G401 (cell line): ENCODE data around the gene PRR33. TPM values are rescaled to one million over a fixed set of nuclear protein-coding genes. Genes with fewer than 3 reads are reported as not detected.

ENCODE experiments used
- DNase-seq: peaks from one replicate; pipeline ENCODE4 v3.0.0-alpha.2; 2015; ENCODE audit warnings: low spot score
- in situ Hi-C: cut with HindIII; loops from 2 replicates; pipeline ENCODE4 v1.10.0; 2016; ENCODE audit warnings: low sequenced_read_pairs, mixed read lengths
- total RNA-seq: library from RNA; depleted of rRNA; stranded (reverse); fragments of >200 nt; shearing (Covaris generic); gene quantifications from 2 replicates; pipeline ENCODE4 v1.2.3, GENCODE V29; 2014

The PRR33 gene
- total RNA-seq, 1 experiment from 2014 or later: not detected

- no peak for DNase-seq
- in situ Hi-C loops: no loop called here
These were observed 37.3 kb upstream of the PRR33 start for GRCh38 chr11:1928891-1929541.

GRCh38 chr11:1928470-1928890, 36.8 kb upstream of the PRR33 start:
- in situ Hi-C loops: no loop called here
- no peak for DNase-seq

DNA sequence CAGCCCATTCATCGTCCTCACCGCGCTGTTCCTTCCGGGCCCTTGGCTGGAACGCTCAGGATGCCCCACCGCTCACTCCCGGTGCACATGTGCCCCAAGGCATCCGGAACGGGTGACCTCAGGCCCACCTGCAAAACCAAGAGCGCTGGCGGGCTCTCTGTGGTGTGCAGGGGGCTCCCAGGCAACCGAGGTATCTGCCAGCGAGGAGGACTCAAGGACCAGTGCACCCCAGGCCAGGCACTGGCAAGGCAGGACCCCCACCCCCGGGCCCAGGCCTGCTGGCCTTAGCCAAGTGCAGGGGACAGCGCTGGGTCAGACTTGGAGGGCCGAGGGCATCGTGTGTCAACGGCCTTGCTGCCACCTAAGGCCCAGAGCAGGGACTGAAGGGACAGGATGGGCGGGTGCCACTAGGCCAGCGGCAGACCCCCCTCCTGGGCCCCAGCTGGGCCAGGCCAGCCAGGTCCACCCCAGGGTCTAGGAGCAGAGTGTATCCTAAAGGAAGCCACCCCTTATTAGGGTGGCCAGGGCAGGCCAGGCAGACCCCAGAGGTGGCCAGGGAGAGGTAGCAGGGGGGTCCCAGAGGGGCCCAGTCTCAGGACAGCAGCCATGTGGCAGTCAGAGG, 36.3 kb upstream of the PRR33 start:
- in situ Hi-C loops: no loop called here
- no peak for DNase-seq

- DNase-seq: no peak
- in situ Hi-C loops: no loop called here
These were observed 35.5 kb upstream of the PRR33 start for GRCh38 chr11:1927026-1927847.

GRCh38 chr11:1926156-1927025, 34.7 kb upstream of the PRR33 start:
- in situ Hi-C loops: no loop called here
- no peak for DNase-seq

DNA sequence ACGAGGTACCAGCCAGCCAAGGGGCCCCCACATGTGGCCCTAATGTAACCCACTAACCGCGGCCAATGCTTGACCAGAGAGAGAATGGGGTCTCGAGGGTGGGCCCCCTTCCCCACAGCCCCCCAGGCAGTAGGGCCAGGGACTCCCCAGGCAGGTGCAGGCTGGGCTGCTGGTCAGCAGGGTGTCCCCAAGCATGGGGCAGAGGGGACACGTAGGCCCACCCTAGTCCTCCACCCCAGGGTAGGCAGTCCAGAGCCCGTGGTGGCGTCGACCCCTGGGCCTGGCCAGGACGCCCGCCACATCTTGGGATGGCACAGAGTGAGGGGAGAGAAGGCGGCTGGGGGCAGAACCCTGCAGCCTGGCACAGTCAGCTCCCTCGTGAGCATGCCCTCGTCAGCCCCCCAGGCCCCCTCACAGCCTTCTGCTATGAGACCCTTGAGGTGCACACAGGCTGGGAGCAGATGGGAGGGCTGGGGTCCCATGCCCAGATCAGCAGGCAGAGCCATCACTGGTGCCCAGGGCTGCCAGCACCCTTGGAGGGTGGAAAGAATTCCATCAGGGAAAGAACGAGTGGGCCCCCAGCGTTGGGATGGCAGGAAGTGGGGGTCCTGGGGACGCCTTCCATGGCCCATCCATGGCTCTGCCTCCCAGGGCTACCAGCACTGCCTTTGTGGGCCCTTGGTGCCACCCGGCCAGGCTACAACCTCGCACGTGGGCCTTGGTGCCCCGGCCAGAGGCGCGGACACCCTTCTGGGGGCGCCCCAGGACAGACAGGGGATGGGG, 33.9 kb upstream of the PRR33 start:
- no peak for DNase-seq
- in situ Hi-C loops: no loop called here

GRCh38 chr11:1924646-1925372, 33.1 kb upstream of the PRR33 start:
- no peak for DNase-seq
- in situ Hi-C loops: no loop called here

DNA sequence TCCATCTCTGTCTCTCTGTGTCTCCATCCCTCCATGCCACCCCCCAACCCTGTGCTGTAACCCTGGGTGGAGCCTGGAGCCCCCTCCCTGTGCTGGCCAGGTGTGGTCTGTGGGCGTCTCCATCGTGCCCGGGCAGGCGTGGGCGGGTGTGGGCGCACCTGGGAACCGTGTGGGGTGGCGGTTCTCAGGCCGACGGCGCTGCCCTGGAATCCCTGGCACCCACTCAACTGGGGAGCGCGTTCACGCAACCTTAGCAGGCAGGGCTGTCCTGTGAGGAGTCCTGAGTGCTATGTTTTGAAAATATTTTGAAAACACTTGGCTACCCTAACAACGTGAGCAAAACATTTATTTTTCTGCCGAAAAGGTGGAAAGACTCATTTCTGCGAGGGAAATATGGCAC, 32.5 kb upstream of the PRR33 start:
- DNase-seq: no peak
- in situ Hi-C loops: no loop called here

DNA sequence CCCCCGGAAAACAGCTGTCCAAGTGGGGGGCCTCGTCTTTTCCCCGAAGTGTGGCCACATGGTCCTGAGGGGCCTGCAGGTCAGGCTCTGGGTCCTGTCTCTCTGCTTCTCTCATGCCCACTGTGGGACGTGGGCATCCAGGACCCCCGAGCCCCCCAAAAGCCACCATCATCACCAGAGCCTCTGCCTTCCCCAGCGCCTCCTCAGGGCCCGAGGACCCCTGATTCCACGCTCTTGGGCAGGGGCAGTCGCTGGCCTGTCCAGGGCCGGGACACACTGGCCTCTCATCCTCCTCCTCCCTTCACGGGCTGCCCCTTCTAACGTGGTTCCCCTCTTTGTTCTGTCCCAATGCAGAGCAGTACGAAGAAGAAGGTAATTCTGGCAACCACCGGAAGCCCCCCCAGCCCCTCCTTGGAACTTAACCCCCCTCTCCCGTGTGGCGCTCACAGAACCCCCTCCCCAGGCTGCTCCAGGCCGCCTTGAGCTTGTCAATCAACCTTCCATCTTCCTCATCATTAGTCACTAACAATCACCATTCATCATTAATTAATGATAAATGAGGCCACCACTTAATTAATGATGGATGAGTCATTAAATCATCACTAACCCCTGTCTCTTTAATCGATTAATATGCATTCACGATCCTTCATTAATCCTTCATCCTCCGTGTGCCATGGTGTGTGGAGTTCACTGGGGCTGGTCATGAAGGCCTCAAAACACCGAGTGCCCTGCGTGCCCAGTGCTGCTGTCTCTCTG, 31.7 kb upstream of the PRR33 start:
- in situ Hi-C loops: no loop called here
- DNase-seq: no peak

GRCh38 chr11:1922481-1923081, 30.9 kb upstream of the PRR33 start:
- no peak for DNase-seq
- in situ Hi-C loops: no loop called here

DNA sequence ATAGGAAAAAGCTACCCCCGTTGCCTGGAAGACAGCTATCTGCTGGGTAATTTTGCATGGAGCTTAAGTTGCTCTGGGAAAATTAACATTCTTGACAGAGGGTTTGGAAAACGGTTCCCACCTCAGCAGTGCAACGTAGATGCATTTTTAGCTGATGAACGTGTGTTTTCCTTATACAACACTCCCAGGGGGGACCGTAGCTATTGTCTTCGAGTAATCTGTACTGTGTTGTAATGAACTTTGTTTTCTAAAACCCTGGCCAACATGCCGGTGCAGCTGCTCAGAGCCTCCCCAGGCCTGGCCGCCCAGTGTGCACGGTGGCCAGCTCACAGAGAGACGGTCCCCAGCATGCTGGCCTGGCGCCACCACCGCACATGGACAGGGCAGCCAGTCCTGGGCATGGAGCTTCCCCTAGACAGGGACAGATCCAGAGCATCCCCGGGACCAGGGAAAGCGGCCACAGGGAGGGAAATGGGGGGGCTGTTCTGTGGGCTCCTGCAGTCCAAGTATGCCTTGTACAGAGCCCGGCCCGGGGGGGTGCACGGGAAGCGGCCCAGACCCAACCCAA, 30.0 kb upstream of the PRR33 start:
- in situ Hi-C loops: no loop called here
- DNase-seq: peak; percentile 8

- in situ Hi-C loops: no loop called here
- no peak for DNase-seq
These were observed 29.3 kb upstream of the PRR33 start for GRCh38 chr11:1920909-1921573.

- no peak for DNase-seq
- in situ Hi-C loops: no loop called here
These were observed 28.6 kb upstream of the PRR33 start for GRCh38 chr11:1920128-1920908.

DNA sequence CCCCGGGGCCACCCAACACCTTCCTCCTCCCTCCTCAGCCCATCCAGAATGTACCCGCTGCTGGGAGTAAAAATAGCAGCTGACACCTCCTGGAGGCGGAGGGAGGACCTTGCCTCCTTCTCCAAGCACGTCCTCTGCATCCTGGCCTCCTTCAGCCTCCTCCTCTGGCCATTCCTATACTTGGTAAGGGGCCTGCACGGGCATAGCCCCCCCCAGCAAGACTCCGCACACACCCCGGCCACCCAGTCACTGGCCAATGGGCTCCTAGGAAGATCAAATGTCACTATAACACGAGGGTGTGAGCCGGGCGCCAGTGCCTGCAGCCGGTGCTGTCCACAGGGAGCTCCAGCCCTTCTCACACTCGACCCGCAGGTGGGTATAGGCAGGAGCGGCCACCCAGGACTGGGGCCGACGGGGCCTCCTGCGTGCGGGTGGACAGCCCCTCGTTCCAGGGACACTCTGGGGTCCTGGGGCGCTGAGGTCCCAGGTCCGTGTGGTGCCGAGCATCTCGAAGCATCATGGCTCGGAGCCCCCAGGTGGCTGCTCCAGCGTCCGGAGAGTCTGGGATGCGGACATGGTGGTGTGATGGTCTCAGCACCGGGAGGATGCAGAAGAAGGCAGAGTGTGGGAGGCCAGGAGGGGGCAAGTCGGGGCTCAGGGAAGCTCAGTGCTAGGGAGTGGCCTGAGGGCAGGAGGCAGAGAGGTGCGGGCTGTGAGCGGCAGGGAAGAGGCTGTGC, 27.9 kb upstream of the PRR33 start, which contains the start of gene TNNT3:
Gene TNNT3, plus strand, starts transcription at position 313 of the 737 bp plus-strand sequence. CDS start 3,172 bp downstream, outside the sequence.
- in situ Hi-C loops: no loop called here
- no peak for DNase-seq
